ENCODE data around the gene SMS. TPM values are rescaled to one million over a fixed set of nuclear protein-coding genes. Genes with fewer than 3 reads are reported as not detected.
A peak's percentile ranks its signal among the peaks of the same experiment; 100 is the strongest.

Gene SMS
- total RNA-seq, 6 donors from 2014 or later, result 23.3 to 53.5 (median 50.2) TPM

GRCh38 chrX:21966866-21967265 is 26.4 kb downstream of the SMS start:
- Histone ChIP-seq H3K4me1 (peaks cover 0 to 12% (median 0%) of the 10 kb centered on the region in 4 donors), H3K36me3 (peaks cover 0 to 15% (median 0%) of the 10 kb centered on the region in 4 donors), H3K9me3 (no peaks in the 10 kb centered on the region), H3K27me3 (no peaks in the 10 kb centered on the region), H3K4me3 (no peak overlapping the region), H3K27ac (no peak overlapping the region)
- 84 to 94% methylated on average over 9 of the region's 9 CpGs for WGBS, 2 donors
- no peak for TF ChIP-seq CTCF (IDR thresholded peaks at IDR 0.05)
- TF ChIP-seq EP300 (IDR thresholded peaks at IDR 0.05), result no peak
- no peak for TF ChIP-seq POLR2A (IDR thresholded peaks at IDR 0.05)
- no peak for TF ChIP-seq POLR2AphosphoS5 (IDR thresholded peaks at IDR 0.05)
- ATAC-seq (ENCODE audit: low FRiP score in 2 of 2) (no peak), DNase-seq (no peak)

GRCh38 chrX:21968333-21968732 is 27.8 kb downstream of the SMS start:
- ATAC-seq (ENCODE audit: low FRiP score in 2 of 2) (no peak), DNase-seq (no peak)
- Histone ChIP-seq H3K27ac (no peak overlapping the region), H3K4me3 (no peak overlapping the region), H3K36me3 (peaks cover 0 to 15% (median 0%) of the 10 kb centered on the region in 4 donors), H3K4me1 (peaks cover 0 to 10% (median under 1%) of the 10 kb centered on the region in 4 donors), H3K27me3 (no peaks in the 10 kb centered on the region), H3K9me3 (no peaks in the 10 kb centered on the region)
- 82 to 88% methylated on average over 4 to 7 of the region's 7 CpGs for WGBS, 2 donors
- TF ChIP-seq EP300 (IDR thresholded peaks at IDR 0.05), result no peak
- TF ChIP-seq POLR2A (IDR thresholded peaks at IDR 0.05), result no peak
- no peak for TF ChIP-seq POLR2AphosphoS5 (IDR thresholded peaks at IDR 0.05)
- TF ChIP-seq CTCF (IDR thresholded peaks at IDR 0.05), result no peak

GRCh38 chrX:21970326-21970725 is 29.8 kb downstream of the SMS start:
- Histone ChIP-seq H3K4me1 (peaks cover 0 to 9% (median 3%) of the 10 kb centered on the region in 4 donors), H3K4me3 (no peak overlapping the region), H3K9me3 (no peaks in the 10 kb centered on the region), H3K27ac (no peak overlapping the region), H3K27me3 (no peaks in the 10 kb centered on the region), H3K36me3 (peaks cover 0 to 15% (median 0%) of the 10 kb centered on the region in 4 donors)
- 89 to 97% methylated on average over 4 of the region's 4 CpGs for WGBS, 2 donors
- no peak for ATAC-seq (ENCODE audit: low FRiP score in 2 of 2)
- TF ChIP-seq CTCF (IDR thresholded peaks at IDR 0.05) (no peak), EP300 (IDR thresholded peaks at IDR 0.05) (no peak), POLR2AphosphoS5 (IDR thresholded peaks at IDR 0.05) (no peak), POLR2A (IDR thresholded peaks at IDR 0.05) (no peak)
- no peak for DNase-seq

- Histone ChIP-seq H3K4me1 (peaks cover 0 to 9% (median 3%) of the 10 kb centered on the region in 4 donors), H3K4me3 (no peak overlapping the region), H3K27me3 (no peaks in the 10 kb centered on the region), H3K36me3 (peaks cover 0 to 15% (median 0%) of the 10 kb centered on the region in 4 donors), H3K27ac (no peak overlapping the region), H3K9me3 (no peaks in the 10 kb centered on the region)
- TF ChIP-seq EP300 (IDR thresholded peaks at IDR 0.05) (no peak), POLR2AphosphoS5 (IDR thresholded peaks at IDR 0.05) (no peak), CTCF (IDR thresholded peaks at IDR 0.05) (no peak), POLR2A (IDR thresholded peaks at IDR 0.05) (no peak)
- WGBS, 2 donors, result 78 to 80% methylated on average over 5 of the region's 5 CpGs
- ATAC-seq (ENCODE audit: low FRiP score in 2 of 2) (no peak), DNase-seq (no peak)
Measured at GRCh38 chrX:21972046-21972445, 31.5 kb downstream of the SMS start.

- ATAC-seq (ENCODE audit: low FRiP score in 2 of 2) (no peak), DNase-seq (no peak)
- Histone ChIP-seq H3K27ac (peak overlapping the region in 2 of 4 donors; percentile 62 to 63), H3K4me1 (peaks cover 0 to 9% (median 3%) of the 10 kb centered on the region in 4 donors), H3K9me3 (no peaks in the 10 kb centered on the region), H3K4me3 (no peak overlapping the region), H3K36me3 (peaks cover 0 to 16% (median 0%) of the 10 kb centered on the region in 4 donors), H3K27me3 (no peaks in the 10 kb centered on the region)
- 63 to 83% methylated on average over 7 of the region's 7 CpGs for WGBS, 2 donors
- no peak for TF ChIP-seq POLR2AphosphoS5 (IDR thresholded peaks at IDR 0.05)
- TF ChIP-seq CTCF (IDR thresholded peaks at IDR 0.05), result no peak
- TF ChIP-seq POLR2A (IDR thresholded peaks at IDR 0.05), result no peak
- no peak for TF ChIP-seq EP300 (IDR thresholded peaks at IDR 0.05)
Measured at GRCh38 chrX:21972721-21973120, 32.2 kb downstream of the SMS start.
